ENCODE data around the gene TPCN1. TPM values are rescaled to one million over a fixed set of nuclear protein-coding genes. Genes with fewer than 3 reads are reported as not detected.

Gene TPCN1
- total and polyA plus RNA-seq, 3 experiments from 2014 or later, result 10.1 to 24.1 (median 21.3) TPM

- no peak overlapping the region for H3K27ac ChIP-seq (ENCODE audit: low read depth, low read length)
- H3K36me3 ChIP-seq (ENCODE audit: insufficient read depth, low read length), result peaks cover 4% of the 10 kb centered on the region
These were observed 26.1 kb downstream of the TPCN1 start for GRCh38 chr12:113247123-113248050.

GRCh38 chr12:113248051-113248825 is 27.0 kb downstream of the TPCN1 start:
- Mint-ChIP-seq H3K36me3 (peaks cover 7 to 67% (median 8%) of the 10 kb centered on the region in 3 donors), H3K27me3 (no peaks in the 10 kb centered on the region), H3K4me3 (no peak overlapping the region), H3K9me3 (peaks cover 0 to 5% (median 4%) of the 10 kb centered on the region in 5 donors), H3K4me1 (no peaks in the 10 kb centered on the region), H3K27ac (no peak overlapping the region)
- Histone ChIP-seq H3K9me3 (ENCODE audit: low read length) (peaks cover 6% of the 10 kb centered on the region), H3K4me3 (ENCODE audit: low read length) (no peak overlapping the region), H3K27me3 (ENCODE audit: insufficient read depth, low read length, poor library complexity, severe bottlenecking) (no peaks in the 10 kb centered on the region), H3K27ac (ENCODE audit: low read depth, low read length) (no peak overlapping the region), H3K36me3 (ENCODE audit: insufficient read depth, low read length) (no peaks in the 10 kb centered on the region), H3K4me1 (ENCODE audit: insufficient read depth, low read length) (no peaks in the 10 kb centered on the region)
- POLR2A ChIA-PET, result no interaction called here
- CTCF ChIA-PET, result no interaction called here
- no peak for DNase-seq

More at GRCh38 chr12:113247123-113248050, 26.1 kb downstream of the TPCN1 start:
- Mint-ChIP-seq H3K27me3 (no peaks in the 10 kb centered on the region), H3K4me3 (no peak overlapping the region), H3K4me1 (no peaks in the 10 kb centered on the region), H3K9me3 (peaks cover 0 to under 1% (median 0%) of the 10 kb centered on the region in 5 donors), H3K36me3 (peaks cover 6 to 68% (median 11%) of the 10 kb centered on the region in 3 donors), H3K27ac (peak overlapping the region in 1 of 8 donors; percentile 1)
- peaks cover 3% of the 10 kb centered on the region for H3K9me3 ChIP-seq (ENCODE audit: low read length)
- ChIA-PET POLR2A (no interaction called here), CTCF (no interaction called here)
- no peaks in the 10 kb centered on the region for H3K4me1 ChIP-seq (ENCODE audit: insufficient read depth, low read length)
- H3K4me3 ChIP-seq (ENCODE audit: low read length), result no peak overlapping the region
- DNase-seq, result no peak
- H3K27me3 ChIP-seq (ENCODE audit: insufficient read depth, low read length, poor library complexity, severe bottlenecking), result no peaks in the 10 kb centered on the region

- Histone ChIP-seq H3K36me3 (ENCODE audit: insufficient read depth, low read length) (no peaks in the 10 kb centered on the region), H3K4me1 (ENCODE audit: insufficient read depth, low read length) (no peaks in the 10 kb centered on the region)
These were observed 27.7 kb downstream of the TPCN1 start for GRCh38 chr12:113248842-113249435.

GRCh38 chr12:113249546-113249945 is 28.3 kb downstream of the TPCN1 start:
- H3K4me1 ChIP-seq (ENCODE audit: insufficient read depth, low read length), result no peaks in the 10 kb centered on the region
- Mint-ChIP-seq H3K36me3 (peaks cover 15 to 67% (median 18%) of the 10 kb centered on the region in 3 donors), H3K27ac (no peak overlapping the region), H3K4me1 (no peaks in the 10 kb centered on the region), H3K9me3 (peaks cover 0 to 15% (median 7%) of the 10 kb centered on the region in 5 donors), H3K27me3 (no peaks in the 10 kb centered on the region), H3K4me3 (no peak overlapping the region)
- H3K4me3 ChIP-seq (ENCODE audit: low read length), result no peak overlapping the region
- DNase-seq, result no peak
- H3K27ac ChIP-seq (ENCODE audit: low read depth, low read length), result no peak overlapping the region
- no peaks in the 10 kb centered on the region for H3K36me3 ChIP-seq (ENCODE audit: insufficient read depth, low read length)
- POLR2A ChIA-PET, result no interaction called here
- peaks cover 6% of the 10 kb centered on the region for H3K9me3 ChIP-seq (ENCODE audit: low read length)
- CTCF ChIA-PET, result no interaction called here
- no peaks in the 10 kb centered on the region for H3K27me3 ChIP-seq (ENCODE audit: insufficient read depth, low read length, poor library complexity, severe bottlenecking)

More at GRCh38 chr12:113248842-113249435, 27.7 kb downstream of the TPCN1 start:
- CTCF ChIA-PET, result no interaction called here
- H3K27ac Mint-ChIP-seq, result no peak overlapping the region
- no peaks in the 10 kb centered on the region for H3K4me1 Mint-ChIP-seq
- no peak overlapping the region for H3K4me3 ChIP-seq (ENCODE audit: low read length)
- POLR2A ChIA-PET, result no interaction called here
- H3K27ac ChIP-seq (ENCODE audit: low read depth, low read length), result no peak overlapping the region
- no peaks in the 10 kb centered on the region for H3K27me3 Mint-ChIP-seq
- no peaks in the 10 kb centered on the region for H3K27me3 ChIP-seq (ENCODE audit: insufficient read depth, low read length, poor library complexity, severe bottlenecking)
- H3K9me3 ChIP-seq (ENCODE audit: low read length), result peaks cover 6% of the 10 kb centered on the region
- peaks cover 14 to 70% (median 15%) of the 10 kb centered on the region in 3 donors for H3K36me3 Mint-ChIP-seq
- DNase-seq, result no peak
- peaks cover 0 to 11% (median 7%) of the 10 kb centered on the region in 5 donors for H3K9me3 Mint-ChIP-seq
- H3K4me3 Mint-ChIP-seq, result no peak overlapping the region

- POLR2A ChIA-PET, result no interaction called here
- no peak overlapping the region for H3K4me3 ChIP-seq (ENCODE audit: low read length)
These were observed 28.8 kb downstream of the TPCN1 start for GRCh38 chr12:113250045-113250444.

GRCh38 chr12:113251404-113252070 is 30.3 kb downstream of the TPCN1 start:
- peaks cover 0 to 15% (median 7%) of the 10 kb centered on the region in 5 donors for H3K9me3 Mint-ChIP-seq
- no peaks in the 10 kb centered on the region for H3K4me1 Mint-ChIP-seq
- H3K36me3 ChIP-seq (ENCODE audit: insufficient read depth, low read length), result no peaks in the 10 kb centered on the region
- H3K27ac Mint-ChIP-seq, result peak overlapping the region in 1 of 8 donors; percentile 63
- POLR2A ChIA-PET, result no interaction called here
- H3K36me3 Mint-ChIP-seq, result peaks cover 13 to 52% (median 18%) of the 10 kb centered on the region in 3 donors
- H3K27me3 Mint-ChIP-seq, result no peaks in the 10 kb centered on the region
- H3K4me3 Mint-ChIP-seq, result no peak overlapping the region
- H3K27me3 ChIP-seq (ENCODE audit: insufficient read depth, low read length, poor library complexity, severe bottlenecking), result no peaks in the 10 kb centered on the region
- H3K27ac ChIP-seq (ENCODE audit: low read depth, low read length), result no peak overlapping the region
- no peaks in the 10 kb centered on the region for H3K4me1 ChIP-seq (ENCODE audit: insufficient read depth, low read length)
- peaks cover 6% of the 10 kb centered on the region for H3K9me3 ChIP-seq (ENCODE audit: low read length)
- DNase-seq, result no peak
- H3K4me3 ChIP-seq (ENCODE audit: low read length), result no peak overlapping the region
- CTCF ChIA-PET, result no interaction called here

More at GRCh38 chr12:113250045-113250444, 28.8 kb downstream of the TPCN1 start:
- DNase-seq, result no peak
- Histone ChIP-seq H3K9me3 (ENCODE audit: low read length) (peaks cover 6% of the 10 kb centered on the region), H3K27me3 (ENCODE audit: insufficient read depth, low read length, poor library complexity, severe bottlenecking) (no peaks in the 10 kb centered on the region), H3K36me3 (ENCODE audit: insufficient read depth, low read length) (no peaks in the 10 kb centered on the region), H3K27ac (ENCODE audit: low read depth, low read length) (no peak overlapping the region), H3K4me1 (ENCODE audit: insufficient read depth, low read length) (no peaks in the 10 kb centered on the region)
- Mint-ChIP-seq H3K27me3 (no peaks in the 10 kb centered on the region), H3K4me1 (no peaks in the 10 kb centered on the region), H3K36me3 (peaks cover 15 to 63% (median 18%) of the 10 kb centered on the region in 3 donors), H3K4me3 (no peak overlapping the region), H3K9me3 (peaks cover 0 to 15% (median 7%) of the 10 kb centered on the region in 5 donors), H3K27ac (no peak overlapping the region)
- CTCF ChIA-PET, result no interaction called here

GRCh38 chr12:113252494-113252893 is 31.2 kb downstream of the TPCN1 start:
- Histone ChIP-seq H3K4me1 (ENCODE audit: insufficient read depth, low read length) (no peaks in the 10 kb centered on the region), H3K4me3 (ENCODE audit: low read length) (no peak overlapping the region), H3K36me3 (ENCODE audit: insufficient read depth, low read length) (no peaks in the 10 kb centered on the region), H3K27ac (ENCODE audit: low read depth, low read length) (no peak overlapping the region), H3K9me3 (ENCODE audit: low read length) (peaks cover 6% of the 10 kb centered on the region), H3K27me3 (ENCODE audit: insufficient read depth, low read length, poor library complexity, severe bottlenecking) (no peaks in the 10 kb centered on the region)
- Mint-ChIP-seq H3K27me3 (no peaks in the 10 kb centered on the region), H3K4me1 (no peaks in the 10 kb centered on the region), H3K9me3 (peaks cover 0 to 15% (median 7%) of the 10 kb centered on the region in 5 donors), H3K27ac (no peak overlapping the region), H3K4me3 (no peak overlapping the region), H3K36me3 (peaks cover 15 to 45% (median 18%) of the 10 kb centered on the region in 3 donors)
- DNase-seq, result no peak
- ChIA-PET POLR2A (no interaction called here), CTCF (no interaction called here)

Measured in CD8-positive, alpha-beta memory T cell (primary cell).